ENCODE data around the gene PRIMA1.

DNA sequence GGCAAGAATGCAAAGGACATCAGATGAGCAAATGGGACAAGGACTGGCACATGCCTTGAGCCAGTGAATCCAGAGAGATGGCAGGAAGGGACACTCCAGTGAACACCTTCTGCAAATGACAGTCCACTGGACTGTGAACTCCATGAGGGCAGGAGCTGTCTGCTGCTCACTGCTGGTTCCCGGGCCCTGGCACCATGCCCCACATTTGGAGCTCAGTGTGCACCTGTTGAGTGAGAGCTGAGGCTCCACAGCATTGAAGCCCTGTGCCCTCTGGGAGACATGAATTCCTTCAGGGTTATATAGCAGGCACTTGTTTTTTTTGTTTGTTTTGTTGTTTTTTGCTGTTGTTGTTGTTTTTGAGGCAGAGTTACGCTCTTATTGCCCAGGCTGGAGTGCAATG lies 13.1 kb downstream of the PRIMA1 start:
- TF ChIP-seq POLR2AphosphoS5 (IDR thresholded peaks at IDR 0.05) = no peak
- TF ChIP-seq, protein P1, sequence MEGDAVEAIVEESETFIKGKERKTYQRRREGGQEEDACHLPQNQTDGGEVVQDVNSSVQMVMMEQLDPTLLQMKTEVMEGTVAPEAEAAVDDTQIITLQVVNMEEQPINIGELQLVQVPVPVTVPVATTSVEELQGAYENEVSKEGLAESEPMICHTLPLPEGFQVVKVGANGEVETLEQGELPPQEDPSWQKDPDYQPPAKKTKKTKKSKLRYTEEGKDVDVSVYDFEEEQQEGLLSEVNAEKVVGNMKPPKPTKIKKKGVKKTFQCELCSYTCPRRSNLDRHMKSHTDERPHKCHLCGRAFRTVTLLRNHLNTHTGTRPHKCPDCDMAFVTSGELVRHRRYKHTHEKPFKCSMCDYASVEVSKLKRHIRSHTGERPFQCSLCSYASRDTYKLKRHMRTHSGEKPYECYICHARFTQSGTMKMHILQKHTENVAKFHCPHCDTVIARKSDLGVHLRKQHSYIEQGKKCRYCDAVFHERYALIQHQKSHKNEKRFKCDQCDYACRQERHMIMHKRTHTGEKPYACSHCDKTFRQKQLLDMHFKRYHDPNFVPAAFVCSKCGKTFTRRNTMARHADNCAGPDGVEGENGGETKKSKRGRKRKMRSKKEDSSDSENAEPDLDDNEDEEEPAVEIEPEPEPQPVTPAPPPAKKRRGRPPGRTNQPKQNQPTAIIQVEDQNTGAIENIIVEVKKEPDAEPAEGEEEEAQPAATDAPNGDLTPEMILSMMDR (IDR thresholded peaks at IDR 0.05) = no peak

Measured in stomach (tissue), 4 donors.